ENCODE measurements around the gene MLLT6.

MLLT6 gene

DNA sequence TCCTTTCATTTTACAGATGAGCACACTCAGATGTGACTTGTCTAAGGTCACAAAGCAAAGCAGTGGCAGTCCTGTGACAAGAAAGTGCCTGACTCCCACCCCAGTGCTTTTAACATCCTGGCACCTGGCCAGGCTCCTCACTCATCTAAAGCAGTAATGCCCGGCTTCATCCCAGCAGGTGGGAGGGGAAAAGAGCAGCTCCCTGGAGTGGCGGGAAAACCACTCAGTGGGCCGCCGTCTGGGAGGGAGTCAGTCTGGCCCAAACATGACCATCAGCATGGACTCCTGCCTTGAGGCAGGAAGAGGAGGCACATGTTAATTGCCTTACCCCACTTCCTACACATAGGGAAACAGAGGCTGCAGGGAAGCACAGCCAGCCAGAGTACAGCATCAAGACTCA is 40.5 kb downstream of the MLLT6 start:
- DNase-seq = no peak

DNA sequence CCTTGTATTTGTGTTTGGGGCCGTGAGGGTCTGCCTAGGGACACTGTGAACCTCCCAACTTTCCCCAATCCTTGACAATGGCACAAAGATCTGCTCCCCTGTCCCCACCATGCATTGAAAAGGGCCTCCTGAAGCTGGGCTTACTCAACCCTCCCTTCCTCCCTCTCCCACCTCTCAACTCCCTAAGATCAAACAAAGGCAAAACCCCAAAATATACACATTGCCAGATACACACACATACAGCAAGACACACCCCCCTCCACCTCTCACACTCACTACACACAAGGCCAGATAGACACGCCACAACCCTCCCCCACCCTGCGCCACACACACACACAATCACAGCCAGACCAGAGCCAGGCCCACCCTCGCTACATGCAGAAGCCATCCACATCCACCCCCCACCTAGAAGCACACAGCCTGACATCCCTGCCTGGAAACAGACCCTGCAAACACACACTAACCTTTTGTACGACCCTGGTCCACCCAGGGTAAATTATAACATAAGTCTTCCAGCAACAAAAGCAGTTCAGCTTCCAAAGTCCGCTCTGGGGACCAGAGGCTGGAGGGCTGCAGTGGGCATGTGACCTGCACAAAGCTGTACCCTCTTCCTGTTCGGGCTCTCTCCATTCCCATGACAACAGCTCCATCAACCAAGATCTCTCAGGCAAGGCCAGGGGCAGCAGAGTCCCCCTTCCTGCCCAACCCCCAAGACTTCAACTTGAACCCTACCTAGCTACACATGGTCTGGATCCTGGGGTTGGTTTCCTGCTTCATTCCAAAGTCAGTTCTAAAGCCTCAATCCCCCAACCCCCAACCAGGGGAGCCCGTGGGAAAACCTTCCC is 41.2 kb downstream of the MLLT6 start:
- DNase-seq = no peak

DNA sequence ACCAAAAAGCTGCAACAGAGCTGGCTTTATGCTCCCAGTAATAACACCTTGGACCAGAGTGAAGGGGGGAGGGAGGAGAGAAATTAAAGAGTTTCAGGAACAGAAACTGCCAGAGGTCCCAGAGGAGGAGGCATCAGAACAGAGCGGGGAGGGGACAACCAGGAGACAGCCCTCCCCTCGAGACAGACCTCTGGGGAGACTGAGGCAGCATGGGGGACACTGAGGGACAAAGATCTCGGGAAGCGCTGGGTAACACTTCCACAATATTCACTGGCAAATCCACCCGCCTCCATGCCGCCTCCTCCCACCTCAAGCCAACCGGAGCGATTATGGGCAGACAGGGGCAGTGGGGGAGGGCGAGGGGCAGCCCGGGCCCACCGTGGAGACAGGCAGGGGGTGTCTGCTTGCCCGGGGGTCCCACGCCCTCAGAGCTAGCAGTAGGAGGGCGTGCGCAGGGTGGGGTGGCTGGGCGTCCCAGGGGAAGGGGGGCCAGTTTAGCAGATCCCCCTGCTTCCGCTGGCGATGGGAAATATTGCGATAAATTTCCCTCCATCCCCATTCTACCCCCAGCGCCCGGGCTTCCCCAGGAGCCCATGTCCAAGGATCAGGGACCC is 41.9 kb downstream of the MLLT6 start:
- DNase-seq = no peak

DNA sequence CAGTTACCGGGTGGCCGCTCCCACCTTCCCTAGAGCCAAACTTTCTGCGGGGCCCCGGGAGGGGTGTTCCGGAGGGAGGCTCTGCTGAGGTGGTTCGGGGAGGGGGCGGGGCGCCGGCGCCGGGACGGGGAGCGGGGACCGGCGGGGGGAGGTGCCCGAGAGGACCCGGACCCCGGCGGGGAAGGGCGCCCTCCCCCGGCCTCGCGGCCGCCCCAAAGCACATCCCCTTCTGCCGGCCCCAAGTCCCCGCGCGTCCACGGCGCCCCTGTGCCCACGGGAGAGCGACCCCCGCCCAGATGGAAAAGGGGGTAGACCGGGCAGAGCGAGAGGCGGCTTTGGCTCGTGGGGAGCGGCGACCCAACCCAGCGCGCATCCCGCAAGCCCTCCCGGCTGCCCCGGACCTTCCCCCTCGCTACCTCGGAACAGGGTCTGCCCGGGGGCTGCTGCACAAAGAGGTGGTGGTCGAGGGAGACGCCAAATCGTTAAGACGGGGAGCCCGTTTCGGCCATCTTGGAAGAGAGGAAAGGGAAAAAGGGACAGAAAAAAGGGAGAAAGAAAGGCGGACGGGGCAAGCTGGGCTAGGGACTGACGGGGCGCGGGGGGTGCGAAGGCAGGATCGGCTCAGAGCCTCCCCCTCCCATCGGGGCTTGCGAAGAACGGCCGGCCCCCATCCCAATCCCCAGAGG is 42.5 kb downstream of the MLLT6 start:
- no peak for DNase-seq

DNA sequence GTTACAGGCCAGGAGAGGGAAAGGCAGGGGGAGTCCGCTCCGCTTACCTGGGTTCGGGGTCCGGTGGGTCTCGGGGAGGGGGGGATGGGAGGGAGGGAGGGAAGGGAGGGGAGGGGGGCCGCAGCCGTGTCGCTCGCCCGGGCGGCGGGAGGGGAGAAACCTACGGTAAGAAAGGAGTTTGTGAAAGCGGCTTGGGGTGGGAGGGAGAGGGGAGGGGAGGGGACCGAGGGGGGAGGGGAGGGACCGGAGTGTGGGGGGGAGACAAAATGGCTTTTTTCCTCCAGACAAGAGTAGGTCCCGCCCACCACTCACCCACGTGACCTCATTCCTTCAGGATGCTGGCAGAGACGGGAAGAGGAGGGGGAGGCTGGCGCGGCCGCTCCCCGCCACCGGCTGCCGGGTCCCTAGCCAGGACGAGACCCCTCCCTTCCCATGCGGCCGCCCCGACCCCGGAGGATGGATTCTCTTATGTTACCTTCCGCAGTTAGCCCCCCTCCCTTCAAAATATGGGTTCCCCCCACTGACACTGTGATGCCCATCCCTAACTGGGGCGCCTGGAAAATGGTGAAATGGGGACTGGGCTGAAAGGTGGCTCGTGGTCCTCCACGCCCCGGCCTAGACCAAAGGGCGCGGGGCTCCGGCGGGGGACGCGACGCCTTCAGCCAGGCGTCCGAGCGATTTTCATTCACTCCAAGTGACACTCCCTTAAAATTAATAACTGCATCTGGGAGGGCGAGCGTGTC is 43.2 kb downstream of the MLLT6 start, which contains the start of gene PCGF2:
PCGF2 (minus strand) TSS at position 188 of the 743 bp plus-strand sequence. CDS start 7,934 bp downstream, outside the sequence.
- peak; percentile 41 for DNase-seq

DNA sequence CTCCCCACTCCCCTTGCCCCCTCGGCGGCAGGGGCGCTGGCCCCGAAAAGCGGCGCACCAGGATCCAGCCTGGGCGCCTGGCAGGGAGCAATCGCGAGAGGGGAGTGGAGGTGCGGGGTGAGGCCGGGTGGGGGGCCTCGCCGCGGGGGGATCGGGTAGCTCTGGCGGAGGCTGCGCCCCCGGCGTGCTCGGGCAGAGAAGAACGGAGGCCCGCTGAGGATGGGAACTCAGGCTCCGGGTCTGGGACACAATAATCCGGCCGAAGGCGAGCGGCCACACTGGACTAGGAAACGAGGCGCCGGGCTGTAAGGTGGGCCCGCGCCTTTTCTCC is 43.8 kb downstream of the MLLT6 start:
- no peak for DNase-seq

DNA sequence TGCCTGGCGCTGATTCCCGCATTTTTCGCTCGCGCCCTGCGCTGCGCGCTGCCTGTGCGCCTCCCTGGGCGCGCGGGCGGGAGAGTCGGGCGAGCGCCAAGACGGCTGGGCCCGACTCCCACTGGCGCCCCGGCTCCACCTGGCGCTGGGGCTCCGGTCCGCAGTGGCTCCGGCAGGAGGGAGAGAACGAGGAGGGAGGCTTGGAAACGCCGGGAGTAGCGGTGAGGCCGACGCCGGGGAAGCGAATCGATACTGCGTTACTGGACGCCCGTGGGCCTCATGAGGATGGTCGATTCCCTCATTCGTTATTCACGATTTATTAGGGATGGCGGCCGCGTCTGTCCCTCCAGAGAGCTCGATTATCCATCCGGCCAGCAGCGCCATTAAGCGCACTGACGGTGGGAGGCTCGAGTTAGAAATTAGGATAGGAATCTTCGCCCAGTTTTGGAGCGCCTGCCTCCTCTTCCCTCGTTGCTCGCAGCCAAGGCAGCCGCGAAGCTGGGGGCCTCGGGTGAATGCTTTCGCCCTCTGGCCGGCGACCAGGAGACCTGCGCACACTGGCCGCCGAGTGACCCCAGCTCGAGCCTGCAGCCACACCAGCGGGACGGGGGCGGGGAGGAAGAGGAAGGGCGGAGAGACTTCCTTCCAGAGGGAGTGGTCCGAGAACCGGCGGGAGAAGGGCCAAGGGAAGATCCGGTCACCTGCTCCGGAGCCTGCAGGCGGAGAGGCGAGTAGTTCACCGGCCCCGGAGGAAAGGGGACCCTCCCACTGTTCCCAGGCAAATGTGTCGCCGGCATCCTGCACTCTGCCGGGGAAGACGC is 44.4 kb downstream of the MLLT6 start:
- DNase-seq = no peak

DNA sequence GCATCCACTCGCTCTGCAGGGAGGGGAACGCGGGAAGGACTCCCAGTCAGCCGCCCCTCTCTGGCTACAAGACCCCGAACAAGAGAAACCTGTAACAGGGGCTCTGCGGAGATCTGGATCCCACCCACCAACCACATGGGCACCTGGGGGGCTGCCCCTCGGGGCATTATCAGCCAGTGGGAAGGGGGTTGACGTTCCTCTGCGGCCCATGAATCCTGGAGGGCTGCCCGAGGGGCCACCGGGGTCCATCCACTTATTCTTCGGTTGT is 44.9 kb downstream of the MLLT6 start:
- DNase-seq = no peak

DNA sequence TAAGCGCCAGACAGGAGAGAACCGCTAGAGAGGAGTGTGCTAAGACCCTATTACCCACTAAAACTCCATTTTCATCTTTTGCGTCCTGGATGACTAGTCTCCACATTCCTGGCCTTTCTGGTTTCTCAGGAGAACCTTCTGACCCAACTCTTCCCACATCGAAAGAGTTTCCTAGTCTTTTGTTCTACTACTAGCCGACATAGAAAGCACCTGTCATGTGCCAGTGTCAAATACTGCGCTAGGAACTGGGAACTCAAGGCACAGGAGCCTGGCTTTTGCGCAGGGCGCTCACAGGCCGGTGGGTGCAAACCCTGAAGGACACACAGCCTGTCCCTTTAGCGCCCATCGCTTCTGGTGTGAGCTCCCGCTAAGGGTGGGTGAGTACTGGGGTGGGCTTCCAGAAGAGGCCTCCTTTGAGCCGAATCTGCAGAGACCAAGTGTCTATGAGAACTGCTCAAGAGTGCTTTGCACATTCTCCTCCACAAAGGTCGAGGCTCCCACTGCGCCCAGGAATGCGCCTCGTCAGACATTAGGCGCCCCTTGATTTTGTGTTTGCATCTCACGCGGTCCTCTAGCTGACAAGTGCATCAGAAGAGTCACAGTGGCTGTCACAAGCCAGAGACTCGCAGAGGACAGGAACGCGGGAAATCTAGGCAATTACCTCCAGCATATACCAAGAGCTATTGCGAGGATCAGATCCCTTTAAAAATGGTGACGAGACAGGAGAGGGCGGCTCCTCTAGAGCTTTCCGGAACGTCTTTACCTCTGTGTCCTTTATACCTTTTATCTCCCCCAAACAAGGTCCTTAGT is 45.4 kb downstream of the MLLT6 start:
- DNase-seq = no peak

DNA sequence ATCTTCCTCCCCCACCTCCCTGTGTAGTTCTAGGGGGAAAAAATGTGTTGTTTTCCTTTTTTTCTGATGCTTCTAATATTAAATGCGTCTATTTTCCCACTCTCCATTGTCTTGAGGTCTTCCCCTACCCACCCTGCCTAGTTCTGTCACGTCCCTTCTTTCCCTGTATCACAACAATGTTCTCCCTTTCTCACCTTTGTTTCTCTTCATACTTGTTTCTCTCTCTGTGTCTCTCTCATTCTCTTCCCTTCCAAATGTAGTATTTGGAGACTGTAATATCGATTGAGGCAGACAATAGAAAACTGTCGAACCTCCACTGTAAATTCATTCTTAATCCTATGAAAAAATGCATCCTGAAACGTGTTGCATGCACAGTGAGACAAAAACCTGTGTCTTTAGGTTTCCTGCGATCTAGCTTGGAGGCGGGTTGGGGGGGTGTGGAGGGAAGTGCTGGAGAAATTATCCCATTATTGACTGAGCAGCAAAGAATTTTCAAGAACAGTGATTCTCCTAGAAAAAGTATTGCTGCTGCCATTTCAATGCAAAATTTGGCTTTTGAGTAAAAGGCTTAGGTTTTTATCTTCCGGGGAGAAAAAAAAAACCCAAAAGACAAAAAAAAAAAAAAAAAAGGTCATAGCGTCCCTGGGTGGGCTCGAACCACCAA is 46.2 kb downstream of the MLLT6 start:
- no peak for DNase-seq

DNA sequence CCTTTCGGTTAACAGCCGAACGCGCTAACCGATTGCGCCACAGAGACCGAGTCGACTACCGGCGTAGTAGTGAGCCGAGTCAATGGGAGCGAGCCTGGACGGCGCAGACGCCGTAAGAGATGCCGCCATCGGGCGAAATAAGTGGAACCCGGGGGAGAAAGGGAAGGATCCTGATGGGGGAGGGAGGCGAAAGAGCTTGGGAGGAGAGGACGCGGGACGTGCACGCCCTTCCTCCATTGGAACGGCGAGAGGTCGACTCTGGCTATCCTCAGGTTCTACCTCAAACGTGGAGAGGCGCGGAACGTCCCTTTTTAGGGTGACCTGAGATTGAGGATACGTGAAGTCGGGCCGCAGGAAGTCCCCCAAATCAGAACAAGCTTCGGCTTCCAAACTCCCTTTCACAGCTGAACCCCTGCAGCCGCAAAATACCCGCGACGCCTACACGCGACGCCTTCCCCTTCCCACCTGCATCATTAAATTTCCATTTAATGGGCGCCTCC is 46.8 kb downstream of the MLLT6 start:
- peak; percentile 72 for DNase-seq

DNA sequence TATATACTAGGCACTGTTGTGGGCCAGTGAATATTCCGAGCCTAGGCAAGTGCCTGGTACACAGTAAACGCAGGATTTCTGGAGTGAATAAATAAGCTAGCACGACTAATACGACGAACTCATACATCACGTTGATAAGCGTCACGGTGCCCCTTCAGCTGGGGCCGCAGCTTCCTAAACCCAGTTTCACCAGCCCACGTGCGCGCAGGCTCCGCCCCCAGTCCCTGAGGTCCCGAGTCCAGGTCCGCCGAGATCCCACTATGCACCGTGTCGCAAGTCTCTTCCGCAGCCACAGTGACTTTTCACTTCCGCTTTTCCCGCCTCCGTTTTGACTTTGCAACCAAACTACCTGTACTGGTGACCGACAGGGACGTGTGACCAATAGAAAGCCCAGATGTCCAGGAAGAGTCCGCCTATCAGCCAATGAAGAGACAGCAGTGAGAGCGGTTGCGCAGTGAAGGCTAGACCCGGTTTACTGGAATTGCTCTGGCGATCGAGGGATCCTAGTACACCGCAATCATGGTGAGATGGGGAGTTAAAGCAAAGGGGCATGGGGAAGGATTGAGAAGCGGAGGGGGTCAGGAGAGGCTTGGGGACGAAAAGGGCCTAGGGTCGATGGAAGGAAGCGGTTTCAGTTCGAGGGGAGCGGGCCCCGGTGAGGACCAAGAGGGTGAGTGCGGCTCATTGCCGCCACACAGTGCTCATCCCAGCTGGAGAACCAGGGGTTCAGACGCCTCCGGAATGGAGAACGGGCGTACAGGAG is 47.4 kb downstream of the MLLT6 start, which contains the start of gene PSMB3:
PSMB3 (plus strand) TSS at position 434 of the 763 bp plus-strand sequence; CDS start at position 520, 86 bp downstream.
- DNase-seq = peak; percentile 99

DNA sequence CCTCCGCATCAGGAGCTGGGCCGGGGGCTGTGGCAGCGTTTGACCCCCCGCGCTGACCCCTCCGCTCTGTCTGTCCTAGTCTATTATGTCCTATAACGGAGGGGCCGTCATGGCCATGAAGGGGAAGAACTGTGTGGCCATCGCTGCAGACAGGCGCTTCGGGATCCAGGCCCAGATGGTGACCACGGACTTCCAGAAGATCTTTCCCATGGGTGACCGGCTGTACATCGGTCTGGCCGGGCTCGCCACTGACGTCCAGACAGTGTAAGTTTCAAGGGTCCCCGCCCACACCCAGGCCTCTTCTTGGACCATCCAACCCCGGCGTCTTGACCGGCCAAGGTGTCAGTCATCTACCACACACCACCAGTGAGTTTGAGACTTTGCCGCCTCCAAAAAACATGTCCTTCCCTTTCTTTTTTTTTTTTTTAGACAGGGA is 48.0 kb downstream of the MLLT6 start:
- no peak for DNase-seq

DNA sequence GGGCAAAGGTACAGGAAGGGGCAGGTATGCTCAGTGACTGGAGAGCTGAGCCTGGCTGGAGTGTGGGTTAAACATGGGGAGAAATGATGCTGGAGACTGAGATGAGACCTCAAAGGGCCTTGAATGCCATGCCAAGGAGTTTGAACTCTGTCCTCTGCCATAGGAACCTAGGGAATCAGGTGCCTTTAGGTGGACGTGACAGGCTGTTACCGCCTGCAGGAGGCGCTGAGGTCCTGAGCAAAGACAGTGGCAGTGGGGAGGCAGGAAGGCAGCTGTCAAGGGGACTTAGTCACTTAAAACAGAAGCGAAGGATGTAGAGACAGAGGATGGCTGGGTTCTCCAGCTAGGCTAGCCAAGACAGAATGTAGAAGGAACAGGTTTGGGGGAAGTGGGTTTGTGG is 56.5 kb downstream of the MLLT6 start:
- no peak for DNase-seq

DNA sequence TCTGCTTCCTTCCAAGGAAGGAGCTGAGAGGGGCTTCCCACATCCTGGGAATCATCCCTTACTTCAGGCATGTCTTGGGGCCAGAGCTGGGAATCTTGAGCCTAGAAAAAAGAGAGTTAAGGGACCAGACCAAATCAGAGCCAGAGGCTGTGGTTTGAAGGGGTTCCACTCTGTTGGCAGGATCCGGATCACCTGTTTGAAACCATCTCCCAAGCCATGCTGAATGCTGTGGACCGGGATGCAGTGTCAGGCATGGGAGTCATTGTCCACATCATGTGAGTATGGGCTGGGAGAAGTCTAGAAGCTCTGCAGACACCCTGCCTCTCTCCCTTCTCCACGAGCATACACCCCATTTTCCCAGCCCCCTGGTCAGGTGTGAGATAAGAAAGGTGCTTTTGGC is 57.2 kb downstream of the MLLT6 start:
- DNase-seq = no peak

DNA sequence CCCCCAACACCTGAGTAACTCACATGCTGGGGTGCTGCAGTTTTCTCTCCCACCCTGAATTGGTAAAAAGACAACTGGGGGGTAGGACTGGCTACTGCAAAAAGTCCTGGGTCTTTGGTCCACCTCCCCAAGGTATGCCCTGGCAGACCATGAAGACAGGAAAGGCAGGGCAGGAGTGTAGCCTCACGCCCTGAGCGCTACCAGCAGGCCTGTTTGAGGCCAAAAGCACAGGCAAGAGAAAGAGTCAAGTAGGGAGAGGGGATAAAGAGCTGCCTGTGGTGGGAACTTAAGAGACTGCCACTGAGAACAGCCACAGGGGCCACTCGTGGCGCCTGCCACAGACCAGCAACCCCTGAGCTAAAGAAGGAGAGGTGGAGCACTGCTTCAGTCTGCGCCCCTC is 61.3 kb downstream of the MLLT6 start:
- no peak for DNase-seq

DNA sequence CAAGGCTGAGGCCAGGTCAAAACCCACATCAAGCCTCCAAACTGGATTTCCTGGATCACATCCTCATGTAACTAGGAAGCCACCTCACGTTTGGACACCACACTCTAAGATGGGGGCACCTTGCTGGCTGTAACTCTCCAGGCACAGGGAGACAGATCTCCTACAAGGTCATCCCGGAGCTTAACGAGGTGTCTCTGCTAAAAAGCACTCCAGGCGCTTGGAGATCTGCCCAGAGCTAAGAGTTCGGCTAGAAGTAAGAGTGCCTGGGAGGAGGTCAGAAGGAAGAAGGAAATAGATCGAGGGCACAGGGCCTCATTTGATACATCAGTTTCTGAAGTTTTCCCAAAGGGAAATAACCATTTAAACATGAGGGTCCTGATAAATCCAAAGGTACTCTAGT is 63.3 kb downstream of the MLLT6 start:
- no peak for DNase-seq

DNA sequence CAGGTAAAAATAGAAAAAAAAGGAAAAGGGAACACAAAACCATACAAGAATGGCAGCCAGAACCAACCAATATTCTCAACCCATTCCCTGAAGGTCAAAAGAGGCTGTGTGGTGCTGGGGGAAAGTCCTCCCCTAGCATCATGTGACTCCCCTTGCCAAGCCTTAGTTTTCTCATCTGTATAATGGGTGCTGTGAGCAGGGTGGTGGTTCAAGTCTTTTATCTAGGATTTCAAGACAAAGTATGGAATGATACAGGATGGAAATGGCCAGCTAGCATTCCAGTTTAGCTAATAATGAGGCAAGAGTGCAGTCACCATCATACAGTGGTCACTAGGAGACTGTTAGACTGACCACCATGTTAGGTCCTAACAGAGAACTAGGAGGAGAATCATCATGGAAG is 68.2 kb downstream of the MLLT6 start:
- DNase-seq = no peak

DNA sequence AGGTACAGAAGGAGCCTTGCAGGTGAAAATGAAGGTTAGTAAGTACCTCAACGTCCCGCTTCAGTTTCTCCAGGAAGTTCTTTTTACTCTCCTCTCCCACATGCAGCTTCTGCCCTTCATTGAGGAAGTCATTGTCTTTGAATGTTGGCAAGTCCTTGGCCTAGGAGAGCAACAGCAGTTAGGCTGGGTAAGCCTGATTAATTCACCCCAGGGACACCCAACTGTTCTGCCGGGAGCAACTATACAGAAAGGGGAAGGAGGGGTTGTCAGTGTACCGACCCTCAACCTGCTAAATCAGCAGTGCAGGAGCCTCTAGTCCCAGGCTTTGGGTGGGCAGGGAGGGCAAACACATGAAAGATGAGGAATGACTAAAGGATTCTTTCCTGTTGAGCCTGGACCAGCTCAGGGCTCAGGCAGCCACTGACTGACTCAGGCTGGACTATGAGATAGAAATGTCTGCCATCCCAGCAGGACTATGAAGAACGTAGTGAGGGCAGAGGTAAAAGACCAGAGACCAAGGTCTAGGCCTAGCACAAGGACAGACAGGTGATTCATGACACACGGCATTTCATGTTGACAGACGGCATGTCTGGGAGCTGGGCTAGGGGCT is 72.7 kb downstream of the MLLT6 start:
- no peak for DNase-seq
